Sigmoid colon (tissue), 7 donors: ENCODE results near the gene BCAS4. TPM values are rescaled to one million over a fixed set of nuclear protein-coding genes. Genes with fewer than 3 reads are reported as not detected.

Experiments used
- DNase-seq: peaks from one replicate; pipeline ENCODE4 v3.0.0-alpha.2; 2019
- H3K27ac ChIP-seq, 4 donors: fragments of 200-600 bp; sonication (generic); one replicate each; pipeline ENCODE4 v1.5.1; 2016 to 2019; ENCODE audit warnings: mild to moderate bottlenecking in 1 of 4
- H3K27me3 ChIP-seq, 3 donors: fragments of 200-600 bp; sonication (generic); one replicate each; pipeline ENCODE4 v1.5.1; 2019; ENCODE audit warnings: mild to moderate bottlenecking in 1 of 3
- H3K36me3 ChIP-seq, 4 donors: fragments of 200-600 bp; sonication (generic); one replicate each; pipeline ENCODE4 v1.5.1; 2016 to 2019
- H3K4me1 ChIP-seq, 4 donors: fragments of 200-600 bp; sonication (generic); one replicate each; pipeline ENCODE4 v1.5.1; 2017 to 2019
- H3K4me3 ChIP-seq, 4 donors: fragments of 200-600 bp; sonication (generic); one replicate each; pipeline ENCODE4 v1.5.1; 2017 to 2019; ENCODE audit warnings: mild to moderate bottlenecking in 2 of 4, moderate library complexity in 1 of 4
- H3K9me3 ChIP-seq, 4 donors: fragments of 200-600 bp in 3 of 4; sonication (generic) in 3 of 4; one replicate each; pipeline versions ENCODE4 v1.5.1 to v1.6.1; 2013 to 2019
- CTCF ChIP-seq, 4 experiments: fragments of 450-650 bp in 3 of 4; fragments of 200-600 bp in 1 of 4; IDR thresholded peaks; one replicate each; pipeline ENCODE4 v1.5.1; 2016 to 2019; ENCODE audit warnings: antibody characterized with exemption in 4 of 4, mild to moderate bottlenecking in 3 of 4, moderate library complexity in 2 of 4
- EP300 ChIP-seq, 4 donors: sonication (generic); formaldehyde crosslinking; IDR thresholded peaks; one replicate each; pipeline ENCODE4 v1.6.1; 2017; ENCODE audit warnings: antibody characterized with exemption in 4 of 4
- POLR2A ChIP-seq, 2 donors: fragments of 450-650 bp; IDR thresholded peaks; one replicate each; pipeline ENCODE4 v1.6.1; 2016; ENCODE audit warnings: antibody characterized with exemption in 2 of 2, mild to moderate bottlenecking in 2 of 2, moderate library complexity in 2 of 2
- POLR2AphosphoS5 ChIP-seq, 4 donors: sonication (generic); formaldehyde crosslinking; IDR thresholded peaks; one replicate each; pipeline ENCODE4 v1.6.1; 2017; ENCODE audit warnings: antibody characterized with exemption in 4 of 4
- WGBS, 2 donors: extraction: QIAGEN DNeasy Blood & Tissue Kit; methylation state at CpG; one replicate each; pipeline ENCODE4 v1.1.7; 2013; 5-methylcytosine and 5-hydroxymethylcytosine counted together
- intact Hi-C: fragments of 100-400 bp; cut with DNase I; formaldehyde crosslinking; loops from one replicate; pipeline ENCODE4 v1.15.1; 2023
- polyA plus RNA-seq, 3 donors: library from polyadenylated mRNA; stranded (reverse); fragments of 200-250 nt; gene quantifications; one replicate each; pipeline ENCODE4 v1.2.3, GENCODE V29; 2013
- total RNA-seq, 4 donors: library from RNA; depleted of rRNA; stranded (reverse); fragments of >200 nt; gene quantifications; one replicate each; pipeline ENCODE4 v1.1.0, GENCODE V29; 2016
- donor health status: healthy with polysubstance abuse.
- donor health status: Bipolar disorder and iron deficiency.
- donor health status: healthy.

The BCAS4 gene
- total and polyA plus RNA-seq, 7 donors, result 0.46 to 10.1 (median 3.5) TPM

GRCh38 chr20:50868509-50869495, 73.9 kb downstream of the BCAS4 start:
- Histone ChIP-seq H3K9me3 (no peaks in the 10 kb centered on the region), H3K36me3 (no peaks in the 10 kb centered on the region), H3K4me1 (no peaks in the 10 kb centered on the region), H3K27me3 (no peaks in the 10 kb centered on the region), H3K27ac (no peak overlapping the region), H3K4me3 (no peak overlapping the region)
- TF ChIP-seq EP300 (IDR thresholded peaks at IDR 0.05) (no peak), CTCF (IDR thresholded peaks at IDR 0.05) (no peak), POLR2A (IDR thresholded peaks at IDR 0.05) (no peak), POLR2AphosphoS5 (IDR thresholded peaks at IDR 0.05) (no peak)
- no peak for DNase-seq
- intact Hi-C loops, result no loop called here
- 69 to 84% methylated on average over 11 of the region's 11 CpGs for WGBS, 2 donors

GRCh38 chr20:50870561-50871161, 75.8 kb downstream of the BCAS4 start:
- 85 to 91% methylated on average over 19 of the region's 19 CpGs for WGBS, 2 donors
- Histone ChIP-seq H3K4me3 (no peak overlapping the region), H3K27ac (no peak overlapping the region), H3K4me1 (no peaks in the 10 kb centered on the region), H3K27me3 (no peaks in the 10 kb centered on the region), H3K36me3 (no peaks in the 10 kb centered on the region), H3K9me3 (no peaks in the 10 kb centered on the region)
- intact Hi-C loops, result no loop called here
- no peak for DNase-seq
- TF ChIP-seq POLR2A (IDR thresholded peaks at IDR 0.05) (no peak), CTCF (IDR thresholded peaks at IDR 0.05) (no peak), EP300 (IDR thresholded peaks at IDR 0.05) (no peak), POLR2AphosphoS5 (IDR thresholded peaks at IDR 0.05) (no peak)

GRCh38 chr20:50872560-50873425, 77.9 kb downstream of the BCAS4 start:
- no peak overlapping the region for H3K27ac ChIP-seq
- H3K27me3 ChIP-seq, result no peaks in the 10 kb centered on the region
- WGBS, 2 donors, result 78 to 92% methylated on average over 16 of the region's 16 CpGs
- H3K9me3 ChIP-seq, result no peaks in the 10 kb centered on the region
- no peak for DNase-seq
- no peak overlapping the region for H3K4me3 ChIP-seq
- TF ChIP-seq EP300 (IDR thresholded peaks at IDR 0.05) (no peak), POLR2A (IDR thresholded peaks at IDR 0.05) (no peak), CTCF (IDR thresholded peaks at IDR 0.05) (no peak), POLR2AphosphoS5 (IDR thresholded peaks at IDR 0.05) (no peak)
- H3K36me3 ChIP-seq, result peaks cover 0 to 8% (median 0%) of the 10 kb centered on the region in 4 donors
- no peaks in the 10 kb centered on the region for H3K4me1 ChIP-seq
- intact Hi-C loops, result no loop called here

- no peak for DNase-seq
- Histone ChIP-seq H3K27ac (no peak overlapping the region), H3K36me3 (peaks cover 0 to 8% (median 0%) of the 10 kb centered on the region in 4 donors), H3K4me1 (no peaks in the 10 kb centered on the region), H3K9me3 (no peaks in the 10 kb centered on the region), H3K27me3 (no peaks in the 10 kb centered on the region), H3K4me3 (no peak overlapping the region)
- intact Hi-C loops, result no loop called here
- WGBS, 2 donors, result 91 to 92% methylated on average over 10 of the region's 10 CpGs
- TF ChIP-seq EP300 (IDR thresholded peaks at IDR 0.05) (no peak), CTCF (IDR thresholded peaks at IDR 0.05) (no peak), POLR2A (IDR thresholded peaks at IDR 0.05) (no peak), POLR2AphosphoS5 (IDR thresholded peaks at IDR 0.05) (no peak)
These were observed 78.7 kb downstream of the BCAS4 start for GRCh38 chr20:50873585-50873984.
